Measurements from ENCODE around the gene BICD1. TPM values are rescaled to one million over a fixed set of nuclear protein-coding genes. Genes with fewer than 3 reads are reported as not detected.

The BICD1 gene
- total and polyA plus RNA-seq, 9 donors, result 19.4 to 75.5 (median 60.2) TPM

DNA sequence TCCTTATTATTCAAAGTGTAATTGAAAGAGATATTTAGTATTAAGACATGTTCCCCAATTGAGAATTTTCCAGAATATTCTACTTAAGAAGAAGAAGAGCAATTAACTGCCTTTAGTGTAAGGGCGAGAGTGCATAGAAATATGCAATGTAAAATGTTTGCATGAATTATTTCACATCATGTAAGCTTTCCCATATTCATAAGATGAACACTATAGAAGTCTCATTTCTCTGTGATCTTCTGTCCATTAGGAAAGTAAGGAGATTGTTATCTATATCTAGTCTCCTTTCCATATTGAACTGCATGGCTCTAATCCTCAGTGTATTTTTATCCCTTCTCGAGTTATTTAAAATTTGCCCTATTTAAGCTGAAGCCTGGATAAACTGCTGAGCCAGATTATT is 275.6 kb downstream of the BICD1 start:
- no peak for DNase-seq
- Histone ChIP-seq H3K9me3 (no peaks in the 10 kb centered on the region), H3K4me1 (ENCODE audit: insufficient read depth) (peaks cover 4% of the 10 kb centered on the region), H3K27me3 (no peaks in the 10 kb centered on the region), H3K4me3 (no peak overlapping the region), H3K36me3 (no peaks in the 10 kb centered on the region), H3K27ac (no peak overlapping the region)
- intact Hi-C loops (cut with DNase I), result no loop called here
- TF ChIP-seq POLR2A (IDR thresholded peaks at IDR 0.05), result no peak
- TF ChIP-seq, protein P1, sequence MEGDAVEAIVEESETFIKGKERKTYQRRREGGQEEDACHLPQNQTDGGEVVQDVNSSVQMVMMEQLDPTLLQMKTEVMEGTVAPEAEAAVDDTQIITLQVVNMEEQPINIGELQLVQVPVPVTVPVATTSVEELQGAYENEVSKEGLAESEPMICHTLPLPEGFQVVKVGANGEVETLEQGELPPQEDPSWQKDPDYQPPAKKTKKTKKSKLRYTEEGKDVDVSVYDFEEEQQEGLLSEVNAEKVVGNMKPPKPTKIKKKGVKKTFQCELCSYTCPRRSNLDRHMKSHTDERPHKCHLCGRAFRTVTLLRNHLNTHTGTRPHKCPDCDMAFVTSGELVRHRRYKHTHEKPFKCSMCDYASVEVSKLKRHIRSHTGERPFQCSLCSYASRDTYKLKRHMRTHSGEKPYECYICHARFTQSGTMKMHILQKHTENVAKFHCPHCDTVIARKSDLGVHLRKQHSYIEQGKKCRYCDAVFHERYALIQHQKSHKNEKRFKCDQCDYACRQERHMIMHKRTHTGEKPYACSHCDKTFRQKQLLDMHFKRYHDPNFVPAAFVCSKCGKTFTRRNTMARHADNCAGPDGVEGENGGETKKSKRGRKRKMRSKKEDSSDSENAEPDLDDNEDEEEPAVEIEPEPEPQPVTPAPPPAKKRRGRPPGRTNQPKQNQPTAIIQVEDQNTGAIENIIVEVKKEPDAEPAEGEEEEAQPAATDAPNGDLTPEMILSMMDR (IDR thresholded peaks at IDR 0.05), result no peak
- no peak for TF ChIP-seq EP300 (IDR thresholded peaks at IDR 0.05)
- 80 to 87% (median 85%) methylated on average over 2 of the region's 2 CpGs for WGBS, 3 donors

DNA sequence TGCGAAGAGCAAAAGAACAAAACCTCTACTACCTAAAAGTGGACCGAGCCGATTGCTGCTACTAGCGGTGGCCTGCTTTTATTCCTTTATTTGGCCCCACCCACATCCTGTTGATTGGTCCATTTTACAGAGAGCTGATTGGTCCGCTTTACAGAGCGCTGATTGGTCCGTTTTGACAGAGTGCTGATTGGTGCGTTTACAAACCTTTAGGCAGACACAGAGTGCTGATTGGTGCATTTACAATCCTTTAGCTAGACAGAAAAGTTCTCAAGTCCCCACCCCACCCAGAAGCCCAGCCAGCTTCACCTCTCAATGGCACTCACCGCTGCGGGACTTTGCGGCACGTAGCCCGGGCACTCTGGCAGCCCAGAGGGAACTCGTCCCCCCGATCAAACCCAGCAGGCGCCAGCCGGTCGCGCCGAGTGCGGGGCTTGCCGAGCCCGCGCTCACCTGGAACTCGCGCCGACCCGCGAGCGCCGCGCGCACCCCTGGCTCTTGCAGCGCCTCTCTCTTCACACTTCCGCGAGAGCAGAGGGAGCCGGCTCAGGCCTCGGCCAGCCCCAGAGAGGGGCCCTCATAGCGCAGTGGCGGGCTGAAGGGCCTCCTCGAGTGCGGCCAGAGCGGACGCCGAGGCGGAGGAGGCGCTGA is 284.0 kb downstream of the BICD1 start:
- Histone ChIP-seq H3K4me1 (ENCODE audit: insufficient read depth) (no peaks in the 10 kb centered on the region), H3K27ac (no peak overlapping the region), H3K36me3 (no peaks in the 10 kb centered on the region), H3K27me3 (no peaks in the 10 kb centered on the region), H3K4me3 (peak overlapping the region; percentile 41), H3K9me3 (no peaks in the 10 kb centered on the region)
- WGBS, 3 donors, result 23 to 40% (median 30%) methylated on average over 47 of the region's 47 CpGs
- TF ChIP-seq, protein P1 (IDR thresholded peaks at IDR 0.05), result no peak
- TF ChIP-seq POLR2A (IDR thresholded peaks at IDR 0.05) (no peak), EP300 (IDR thresholded peaks at IDR 0.05) (no peak)
- DNase-seq, result peak; percentile 42 to 73 (median 63)
- intact Hi-C loops (cut with DNase I), result no loop called here

DNA sequence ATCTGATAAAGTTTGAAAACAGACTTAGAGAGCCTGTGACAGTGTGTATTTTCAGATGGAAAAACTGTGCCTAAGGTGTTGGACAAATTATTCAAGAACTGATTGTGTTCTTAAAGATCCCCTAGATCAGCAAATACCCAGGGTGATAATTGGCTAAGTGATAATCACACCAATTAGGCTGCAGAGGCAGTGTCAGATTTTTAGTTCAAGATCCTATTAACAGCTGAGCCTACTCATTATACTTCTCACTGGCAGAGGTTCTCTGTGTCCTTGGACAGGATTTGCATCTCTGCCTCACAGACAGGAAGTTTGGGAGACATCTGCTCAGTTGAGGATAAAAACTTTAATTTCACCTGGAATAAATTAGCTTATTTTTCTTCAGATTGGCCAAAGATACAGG is 288.4 kb downstream of the BICD1 start:
- Histone ChIP-seq H3K4me3 (no peak overlapping the region), H3K27ac (no peak overlapping the region), H3K4me1 (ENCODE audit: insufficient read depth) (peaks cover 3% of the 10 kb centered on the region), H3K9me3 (no peaks in the 10 kb centered on the region), H3K27me3 (no peaks in the 10 kb centered on the region), H3K36me3 (no peaks in the 10 kb centered on the region)
- DNase-seq, result no peak
- intact Hi-C loops (cut with DNase I), result no loop called here
- TF ChIP-seq EP300 (IDR thresholded peaks at IDR 0.05), result no peak
- TF ChIP-seq POLR2A (IDR thresholded peaks at IDR 0.05), result no peak
- TF ChIP-seq, protein P1 (IDR thresholded peaks at IDR 0.05), result no peak

DNA sequence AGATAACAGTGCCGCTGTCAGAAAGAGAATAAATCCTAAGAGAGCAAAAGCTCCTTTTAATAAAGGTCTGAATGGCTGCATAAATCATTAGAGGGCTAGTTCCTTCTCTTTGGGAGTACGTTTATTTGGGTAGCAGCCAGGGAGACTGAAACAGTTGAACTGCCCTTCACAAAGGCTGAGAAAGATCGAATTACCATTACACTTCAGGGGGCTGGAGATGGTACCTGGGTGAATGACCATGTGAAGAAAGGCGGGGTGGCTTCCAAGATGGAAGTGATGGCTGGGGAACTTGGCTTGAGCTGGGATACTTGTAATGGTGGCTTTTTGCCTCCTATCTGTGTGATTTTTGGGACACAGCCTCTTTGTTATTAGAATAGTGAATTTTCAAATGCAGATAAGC is 291.0 kb downstream of the BICD1 start:
- H3K27me3 ChIP-seq, result no peaks in the 10 kb centered on the region
- H3K36me3 ChIP-seq, result no peaks in the 10 kb centered on the region
- no peak overlapping the region for H3K4me3 ChIP-seq
- 54 to 66% (median 58%) methylated on average over 4 of the region's 4 CpGs for WGBS, 3 donors
- peaks cover 9% of the 10 kb centered on the region for H3K4me1 ChIP-seq (ENCODE audit: insufficient read depth)
- TF ChIP-seq EP300 (IDR thresholded peaks at IDR 0.05), result no peak
- TF ChIP-seq, protein P1 (IDR thresholded peaks at IDR 0.05), result no peak
- TF ChIP-seq POLR2A (IDR thresholded peaks at IDR 0.05), result no peak
- intact Hi-C loops (cut with DNase I), result no loop called here
- no peaks in the 10 kb centered on the region for H3K9me3 ChIP-seq
- no peak overlapping the region for H3K27ac ChIP-seq
- DNase-seq, result no peak

Data from ovary (tissue), 9 donors.